HG03378 (cell line): ENCODE data around the gene SCN4A.
"Not testable (repeated sequence)": the region's sequence is repeated elsewhere in the genome, so short reads cannot be mapped to it uniquely, and the experiment has no call there.

ENCODE experiments used
- ATAC-seq: cut with Tn5 transposase; IDR thresholded peaks from one replicate; pipeline ENCODE4 v1.9.1; 2021; ENCODE audit warnings: mild to moderate bottlenecking, moderate library complexity; ENCODE audit not compliant: unreplicated experiment

Gene SCN4A

GRCh38 chr17:63889026-63889848 is 83.5 kb downstream of the SCN4A start:
- not testable (repeated sequence) for ATAC-seq
